Gastroesophageal sphincter (tissue), 3 donors: ENCODE measurements around the gene C1orf21.

ENCODE experiments used
- POLR2A ChIP-seq, 2 donors: fragments of 450-650 bp; IDR thresholded peaks; one replicate each; pipeline ENCODE4 v1.6.1; 2017; ENCODE audit warnings: antibody characterized with exemption in 2 of 2, mild to moderate bottlenecking in 2 of 2, moderate library complexity in 1 of 2
- POLR2AphosphoS5 ChIP-seq: sonication (generic); formaldehyde crosslinking; IDR thresholded peaks from one replicate; pipeline ENCODE4 v1.6.1; 2017; ENCODE audit warnings: antibody characterized with exemption
- TF ChIP-seq, protein P1 (sequence below), 4 experiments: fragments of 200-600 bp in 2 of 4; fragments of 450-650 bp in 2 of 4; sonication (generic) in 1 of 4; IDR thresholded peaks; one replicate each; pipeline ENCODE4 v1.5.1; 2017 to 2019; ENCODE audit warnings: antibody characterized with exemption in 4 of 4, mild to moderate bottlenecking in 2 of 4, moderate library complexity in 2 of 4

DNA sequence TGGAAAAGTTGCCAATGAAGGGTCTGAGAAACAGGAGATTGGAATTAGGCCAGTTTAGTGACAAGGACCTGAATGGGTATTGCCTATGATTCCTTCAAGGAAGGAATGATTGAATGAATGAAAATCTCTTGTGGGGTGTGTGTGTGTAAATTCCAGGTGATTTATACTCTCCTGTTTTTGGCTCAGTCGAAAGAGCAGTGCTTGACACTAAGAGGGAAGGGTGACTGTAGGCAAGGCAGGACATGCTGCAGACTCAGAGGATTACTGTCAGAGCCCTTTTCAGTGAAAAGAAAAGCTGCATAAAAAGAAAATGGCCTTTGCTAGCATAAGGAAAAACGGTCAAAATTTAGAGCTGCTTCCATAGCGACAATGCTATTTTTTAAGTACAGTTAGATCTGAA lies 30.1 kb downstream of the C1orf21 start:
- TF ChIP-seq POLR2A (IDR thresholded peaks at IDR 0.05): no peak
- TF ChIP-seq, protein P1, sequence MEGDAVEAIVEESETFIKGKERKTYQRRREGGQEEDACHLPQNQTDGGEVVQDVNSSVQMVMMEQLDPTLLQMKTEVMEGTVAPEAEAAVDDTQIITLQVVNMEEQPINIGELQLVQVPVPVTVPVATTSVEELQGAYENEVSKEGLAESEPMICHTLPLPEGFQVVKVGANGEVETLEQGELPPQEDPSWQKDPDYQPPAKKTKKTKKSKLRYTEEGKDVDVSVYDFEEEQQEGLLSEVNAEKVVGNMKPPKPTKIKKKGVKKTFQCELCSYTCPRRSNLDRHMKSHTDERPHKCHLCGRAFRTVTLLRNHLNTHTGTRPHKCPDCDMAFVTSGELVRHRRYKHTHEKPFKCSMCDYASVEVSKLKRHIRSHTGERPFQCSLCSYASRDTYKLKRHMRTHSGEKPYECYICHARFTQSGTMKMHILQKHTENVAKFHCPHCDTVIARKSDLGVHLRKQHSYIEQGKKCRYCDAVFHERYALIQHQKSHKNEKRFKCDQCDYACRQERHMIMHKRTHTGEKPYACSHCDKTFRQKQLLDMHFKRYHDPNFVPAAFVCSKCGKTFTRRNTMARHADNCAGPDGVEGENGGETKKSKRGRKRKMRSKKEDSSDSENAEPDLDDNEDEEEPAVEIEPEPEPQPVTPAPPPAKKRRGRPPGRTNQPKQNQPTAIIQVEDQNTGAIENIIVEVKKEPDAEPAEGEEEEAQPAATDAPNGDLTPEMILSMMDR (IDR thresholded peaks at IDR 0.05): no peak
- no peak for TF ChIP-seq POLR2AphosphoS5
